Thoracic aorta (tissue), 2 donors: ENCODE data around the gene SLCO4A1. TPM values are rescaled to one million over a fixed set of nuclear protein-coding genes. Genes with fewer than 3 reads are reported as not detected.

Experiments
- ATAC-seq: fragments of 150-250 bp; one replicate; pipeline ENCODE4 v1.8.0; 2017; ENCODE audit warnings: low read depth; ENCODE audit not compliant: insufficient number of reproducible peaks, low FRiP score
- DNase-seq: peaks from one replicate; pipeline ENCODE4 v3.0.0-alpha.2; 2020; ENCODE audit warnings: low spot score
- H3K27ac ChIP-seq, 2 donors: fragments of 200-600 bp; sonication (generic); 1 replicate in 1 of 2; 2 replicates in 1 of 2; pipeline ENCODE4 v1.5.1; 2016; ENCODE audit warnings: mild to moderate bottlenecking in 2 of 2, moderate library complexity in 2 of 2
- H3K27me3 ChIP-seq: fragments of 200-600 bp; sonication (generic); replicated peaks from 2 replicates; pipeline ENCODE4 v1.6.0; 2016; ENCODE audit warnings: mild to moderate bottlenecking; ENCODE audit not compliant: insufficient read depth
- H3K36me3 ChIP-seq: fragments of 200-600 bp; sonication (generic); one replicate; pipeline ENCODE4 v1.5.1; 2016
- H3K4me1 ChIP-seq, 2 donors: fragments of 200-600 bp; sonication (generic); 1 replicate in 1 of 2; 2 replicates in 1 of 2; pipeline versions ENCODE4 v1.5.1 to v1.6.0; 2016; ENCODE audit warnings: low read depth in 2 of 2, mild to moderate bottlenecking in 1 of 2; ENCODE audit not compliant: control insufficient read depth in 1 of 2
- H3K4me3 ChIP-seq: fragments of 200-600 bp; sonication (generic); 2 replicates; pipeline ENCODE4 v1.5.1; 2016; ENCODE audit warnings: mild to moderate bottlenecking
- H3K9me3 ChIP-seq: fragments of 200-600 bp; sonication (generic); 2 replicates; pipeline ENCODE4 v1.5.1; 2016
- total RNA-seq, 2 donors: library from RNA; depleted of rRNA; stranded (reverse); fragments of >200 nt; gene quantifications; one replicate each; pipeline versions ENCODE4 v1.1.0 to v1.2.3, GENCODE V29; 2016
- TF ChIP-seq, protein P1 (sequence below): fragments of 200-600 bp; sonication (generic); IDR thresholded peaks from one replicate; pipeline ENCODE4 v1.5.1; 2019; ENCODE audit warnings: antibody characterized with exemption

SLCO4A1 gene
- total RNA-seq, 2 donors from 2014 or later = 22.1 to 26.0 TPM

DNA sequence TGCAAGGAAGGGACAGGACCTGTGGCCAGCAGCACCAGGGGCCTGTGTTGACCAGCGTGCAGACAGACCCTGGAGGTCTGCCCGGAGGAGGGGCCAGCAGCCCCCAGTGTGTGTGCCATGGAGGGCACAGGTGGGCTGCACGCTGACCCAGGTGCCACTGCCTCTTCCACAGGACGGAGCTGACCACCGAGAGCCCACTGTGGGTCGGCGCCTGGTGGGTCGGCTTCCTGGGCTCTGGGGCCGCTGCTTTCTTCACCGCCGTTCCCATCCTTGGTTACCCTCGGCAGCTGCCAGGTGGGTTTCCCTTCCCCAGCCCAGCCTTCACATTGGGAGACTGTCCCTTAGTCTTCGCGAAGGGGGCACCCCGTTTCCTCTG, 17.9 kb downstream of the SLCO4A1 start:
- ATAC-seq = no peak
- H3K36me3 ChIP-seq = no peaks in the 10 kb centered on the region
- no peak overlapping the region for H3K4me3 ChIP-seq
- H3K9me3 ChIP-seq = no peaks in the 10 kb centered on the region
- TF ChIP-seq, protein P1, sequence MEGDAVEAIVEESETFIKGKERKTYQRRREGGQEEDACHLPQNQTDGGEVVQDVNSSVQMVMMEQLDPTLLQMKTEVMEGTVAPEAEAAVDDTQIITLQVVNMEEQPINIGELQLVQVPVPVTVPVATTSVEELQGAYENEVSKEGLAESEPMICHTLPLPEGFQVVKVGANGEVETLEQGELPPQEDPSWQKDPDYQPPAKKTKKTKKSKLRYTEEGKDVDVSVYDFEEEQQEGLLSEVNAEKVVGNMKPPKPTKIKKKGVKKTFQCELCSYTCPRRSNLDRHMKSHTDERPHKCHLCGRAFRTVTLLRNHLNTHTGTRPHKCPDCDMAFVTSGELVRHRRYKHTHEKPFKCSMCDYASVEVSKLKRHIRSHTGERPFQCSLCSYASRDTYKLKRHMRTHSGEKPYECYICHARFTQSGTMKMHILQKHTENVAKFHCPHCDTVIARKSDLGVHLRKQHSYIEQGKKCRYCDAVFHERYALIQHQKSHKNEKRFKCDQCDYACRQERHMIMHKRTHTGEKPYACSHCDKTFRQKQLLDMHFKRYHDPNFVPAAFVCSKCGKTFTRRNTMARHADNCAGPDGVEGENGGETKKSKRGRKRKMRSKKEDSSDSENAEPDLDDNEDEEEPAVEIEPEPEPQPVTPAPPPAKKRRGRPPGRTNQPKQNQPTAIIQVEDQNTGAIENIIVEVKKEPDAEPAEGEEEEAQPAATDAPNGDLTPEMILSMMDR = no peak
- no peaks in the 10 kb centered on the region for H3K27me3 ChIP-seq
- no peaks in the 10 kb centered on the region for H3K4me1 ChIP-seq
- H3K27ac ChIP-seq = no peak overlapping the region
- DNase-seq = no peak

DNA sequence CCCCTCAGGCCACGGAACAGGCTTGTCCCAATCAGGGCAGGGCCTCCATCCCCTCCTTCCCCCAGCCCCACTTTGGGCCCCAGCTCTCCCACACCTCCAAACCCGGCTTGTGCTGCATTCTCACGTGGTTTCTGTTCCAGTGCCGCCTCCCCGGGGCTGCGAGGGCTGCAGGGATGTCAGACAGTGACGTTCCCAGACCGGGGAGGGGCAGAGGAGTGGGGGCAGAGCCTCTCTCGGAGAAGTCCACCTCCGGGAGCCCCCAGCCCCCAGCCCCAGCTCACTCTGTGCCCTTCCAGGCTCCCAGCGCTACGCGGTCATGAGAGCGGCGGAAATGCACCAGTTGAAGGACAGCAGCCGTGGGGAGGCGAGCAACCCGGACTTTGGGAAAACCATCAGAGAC, 18.5 kb downstream of the SLCO4A1 start:
- TF ChIP-seq, protein P1 = no peak
- ATAC-seq = no peak

DNA sequence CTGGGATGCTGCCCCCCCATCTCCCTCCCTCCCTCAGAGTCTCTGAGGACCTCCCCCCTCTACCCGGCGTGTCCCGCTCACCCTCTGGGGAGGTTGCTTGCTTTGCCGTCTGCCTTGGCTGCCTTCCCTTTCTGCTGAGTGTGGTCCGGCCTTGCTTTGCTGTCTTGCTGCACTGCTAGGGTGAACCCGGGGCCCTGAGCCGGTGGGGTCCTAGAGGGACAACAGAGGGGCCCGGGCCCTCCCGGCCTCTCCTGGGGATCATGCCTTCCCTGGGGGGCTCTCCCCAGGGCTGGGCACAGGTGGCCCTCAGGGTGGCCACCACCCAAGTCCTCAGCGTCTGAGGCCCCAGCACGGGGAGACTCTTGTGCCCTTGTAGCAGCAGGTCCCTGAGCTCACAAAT, 19.3 kb downstream of the SLCO4A1 start:
- Histone ChIP-seq H3K4me3 (no peak overlapping the region), H3K9me3 (no peaks in the 10 kb centered on the region), H3K27ac (no peak overlapping the region), H3K4me1 (no peaks in the 10 kb centered on the region), H3K36me3 (no peaks in the 10 kb centered on the region), H3K27me3 (no peaks in the 10 kb centered on the region)
- no peak for DNase-seq
- ATAC-seq = no peak
- TF ChIP-seq, protein P1 = no peak

More for the DNA sequence above, 18.5 kb downstream of the SLCO4A1 start:
- Histone ChIP-seq H3K36me3 (no peaks in the 10 kb centered on the region), H3K27me3 (no peaks in the 10 kb centered on the region), H3K4me3 (no peak overlapping the region), H3K27ac (no peak overlapping the region), H3K4me1 (no peaks in the 10 kb centered on the region), H3K9me3 (no peaks in the 10 kb centered on the region)
- no peak for DNase-seq

DNA sequence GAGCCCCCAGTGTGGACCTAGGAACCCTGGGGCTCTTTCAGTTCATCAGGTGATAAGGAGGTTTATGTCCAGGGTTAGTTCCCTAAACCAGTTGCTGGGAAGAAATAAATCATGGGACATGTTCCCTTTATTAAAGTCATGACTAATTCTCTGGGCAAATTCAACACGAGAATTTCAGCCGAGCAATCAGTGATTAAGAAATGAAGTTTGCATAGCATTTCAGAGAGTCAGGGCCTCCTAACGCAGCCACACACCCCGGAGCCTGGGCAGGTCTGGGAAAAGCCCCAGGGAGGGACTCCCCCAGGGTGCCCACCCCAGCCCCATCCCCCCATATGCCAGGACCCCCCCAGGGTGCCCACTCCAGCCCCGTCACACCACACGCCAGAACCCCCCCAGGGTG, 20.1 kb downstream of the SLCO4A1 start:
- no peaks in the 10 kb centered on the region for H3K4me1 ChIP-seq
- no peaks in the 10 kb centered on the region for H3K9me3 ChIP-seq
- H3K27me3 ChIP-seq = no peaks in the 10 kb centered on the region
- no peak overlapping the region for H3K27ac ChIP-seq
- ATAC-seq (no peak), DNase-seq (no peak)
- no peak overlapping the region for H3K4me3 ChIP-seq
- TF ChIP-seq, protein P1 = no peak
- no peaks in the 10 kb centered on the region for H3K36me3 ChIP-seq

DNA sequence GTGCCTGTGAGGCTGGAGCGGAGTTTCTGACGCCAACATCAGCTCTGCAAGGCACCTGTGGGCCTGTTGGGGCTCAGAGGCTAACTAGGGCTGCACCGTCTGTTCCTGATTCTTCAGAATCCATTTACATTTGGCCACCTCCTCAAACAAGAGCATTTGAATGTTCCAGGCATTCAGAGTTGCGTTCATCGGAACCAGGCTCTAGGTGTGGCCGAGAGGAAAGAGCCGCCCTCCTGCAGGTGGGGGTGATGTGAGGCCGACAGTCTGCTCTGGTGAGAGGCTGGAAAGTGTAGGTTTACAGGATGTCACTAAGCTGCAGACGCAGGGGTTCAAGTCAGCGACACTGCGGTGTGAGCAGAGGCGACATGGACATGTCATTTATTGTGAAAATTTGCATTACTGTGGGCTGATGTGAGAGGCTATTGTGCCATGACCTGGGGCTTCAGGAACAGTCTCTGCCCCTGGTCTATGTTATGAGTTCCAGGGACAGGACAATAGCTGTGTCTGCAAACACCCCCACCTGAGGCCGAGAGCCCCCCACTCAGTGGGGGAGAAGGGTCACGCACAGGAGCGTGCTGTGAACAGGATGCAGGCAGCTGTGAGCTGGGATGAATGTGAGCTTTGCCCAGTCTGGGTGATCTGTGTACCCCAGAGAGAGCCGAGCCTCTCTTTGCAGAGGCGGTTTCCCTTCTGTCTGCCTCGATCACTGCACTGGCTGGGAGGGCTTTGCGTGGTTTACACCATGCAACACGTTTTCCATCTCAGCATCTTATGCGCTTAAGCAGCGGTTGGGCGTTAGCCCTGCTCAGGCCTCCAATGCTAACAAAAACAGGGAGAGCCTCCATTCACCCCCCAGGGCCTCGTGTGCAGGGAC, 21.1 kb downstream of the SLCO4A1 start:
- TF ChIP-seq, protein P1 = no peak
- Histone ChIP-seq H3K9me3 (no peaks in the 10 kb centered on the region), H3K4me1 (no peaks in the 10 kb centered on the region), H3K27me3 (no peaks in the 10 kb centered on the region), H3K27ac (no peak overlapping the region), H3K36me3 (no peaks in the 10 kb centered on the region), H3K4me3 (no peak overlapping the region)
- ATAC-seq = no peak
- DNase-seq = no peak
